GM23248 (cell line): ENCODE measurements around the gene PDE6D. TPM values are rescaled to one million over a fixed set of nuclear protein-coding genes. Genes with fewer than 3 reads are reported as not detected.
"Not testable (repeated sequence)": the region's sequence is repeated elsewhere in the genome, so short reads cannot be mapped to it uniquely, and the experiment has no call there.

Experiments
- DNase-seq: peaks from one replicate; pipeline ENCODE4 v3.0.0-alpha.2; 2015
- H2AFZ ChIP-seq: fragments of 200-600 bp; sonication (generic); 2 replicates; pipeline ENCODE4 v1.6.1; 2016; ENCODE audit warnings: antibody characterized with exemption
- H3F3A ChIP-seq: fragments of 200-600 bp; sonication (generic); 2 replicates; pipeline ENCODE4 v1.6.1; 2016; ENCODE audit warnings: mild to moderate bottlenecking, antibody characterized with exemption, mixed run types; ENCODE audit not compliant: insufficient read depth
- H3K27ac ChIP-seq: fragments of 200-600 bp; sonication (generic); 2 replicates; pipeline ENCODE4 v1.5.1; 2016; ENCODE audit warnings: mild to moderate bottlenecking
- H3K27me3 ChIP-seq: fragments of 200-600 bp; sonication (generic); replicated peaks from 2 replicates; pipeline ENCODE4 v1.6.1; 2016; ENCODE audit warnings: mild to moderate bottlenecking; ENCODE audit not compliant: insufficient read depth
- H3K36me3 ChIP-seq: fragments of 200-600 bp; sonication (generic); 2 replicates; pipeline ENCODE4 v1.6.1; 2016; ENCODE audit warnings: low read depth, mild to moderate bottlenecking
- H3K4me1 ChIP-seq: fragments of 200-600 bp; sonication (generic); 2 replicates; pipeline ENCODE4 v1.6.1; 2016; ENCODE audit warnings: mild to moderate bottlenecking; ENCODE audit not compliant: insufficient read depth
- H3K4me2 ChIP-seq: fragments of 200-600 bp; sonication (generic); one replicate; pipeline ENCODE4 v1.6.1; 2016; ENCODE audit warnings: mild to moderate bottlenecking; ENCODE audit not compliant: unreplicated experiment
- H3K4me3 ChIP-seq: fragments of 200-600 bp; sonication (generic); 2 replicates; pipeline ENCODE4 v1.5.1; 2016; ENCODE audit warnings: mild to moderate bottlenecking
- H3K79me2 ChIP-seq: fragments of 200-600 bp; sonication (generic); 2 replicates; pipeline ENCODE4 v1.6.1; 2016; ENCODE audit warnings: mild to moderate bottlenecking; ENCODE audit not compliant: insufficient read depth
- H3K9ac ChIP-seq: fragments of 200-600 bp; sonication (generic); 2 replicates; pipeline ENCODE4 v1.6.1; 2016; ENCODE audit warnings: mild to moderate bottlenecking
- H3K9me2 ChIP-seq: fragments of 200-600 bp; sonication (generic); 2 replicates; pipeline ENCODE4 v1.6.1; 2016; ENCODE audit warnings: mixed run types, mild to moderate bottlenecking, moderate library complexity; ENCODE audit not compliant: insufficient read depth
- H3K9me3 ChIP-seq: fragments of 200-600 bp; sonication (generic); one replicate; pipeline ENCODE4 v1.6.1; 2017; ENCODE audit warnings: low read depth
- H4K20me1 ChIP-seq: fragments of 200-600 bp; sonication (generic); 2 replicates; pipeline ENCODE4 v1.6.0; 2016; ENCODE audit not compliant: insufficient read depth
- EZH2 ChIP-seq: fragments of 200-600 bp; sonication (generic); IDR thresholded peaks from 2 replicates; pipeline ENCODE4 v1.6.1; 2018; ENCODE audit warnings: antibody characterized with exemption, mild to moderate bottlenecking; ENCODE audit not compliant: insufficient read depth, poor library complexity, severe bottlenecking
- EZH2phosphoT487 ChIP-seq: fragments of 200-600 bp; sonication (generic); IDR thresholded peaks from 2 replicates; pipeline ENCODE4 v1.6.1; 2018; ENCODE audit warnings: antibody characterized with exemption, moderate library complexity, mild to moderate bottlenecking, low read depth; ENCODE audit not compliant: insufficient read depth
- WGBS, 2 experiments: methylation state at CpG; one replicate each; pipeline ENCODE4 v1.1.6; 2015 to 2017; ENCODE audit warnings: low lambda C conversion rate in 2 of 2, low coverage in 1 of 2; ENCODE audit errors: missing lambda C conversion rate in 2 of 2; 5-methylcytosine and 5-hydroxymethylcytosine counted together
- in situ Hi-C: fragments of 300-500 bp; cut with MboI; formaldehyde crosslinking; loops from 2 replicates; pipeline ENCODE4 v1.15.0; 2020
- polyA plus RNA-seq: library from polyadenylated mRNA; unstranded; fragments of >200 nt; fragmentation: Nextera tagmentation; extraction: Ambion mirVana; gene quantifications from 2 replicates; pipeline ENCODE4 v1.2.1, GENCODE V29; 2016
- total RNA-seq: library from RNA; depleted of rRNA; stranded (reverse); fragments of >200 nt; shearing (Covaris generic); gene quantifications from 2 replicates; pipeline ENCODE4 v1.2.3, GENCODE V29; 2014

The PDE6D gene
- total and polyA plus RNA-seq, 2 experiments from 2014 or later = 29.5 to 36.3 TPM

DNA sequence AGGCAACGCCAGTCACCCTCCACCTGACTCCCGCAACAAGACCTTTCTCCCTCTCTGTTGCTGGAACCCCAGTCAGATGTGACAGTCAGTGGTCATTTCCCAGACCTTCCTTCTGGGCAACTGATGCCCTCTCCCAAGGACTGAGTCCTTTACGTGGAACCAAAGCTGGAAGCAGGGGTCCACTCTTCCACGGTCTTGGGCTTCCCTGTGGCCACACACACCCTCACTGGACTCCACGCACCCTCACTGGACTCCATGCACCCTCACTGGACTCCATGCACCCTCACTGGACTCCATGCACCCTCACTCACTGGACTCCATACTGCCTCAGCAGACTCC lies 65.6 kb downstream of the PDE6D start:
- H3K79me2 ChIP-seq = peaks cover 23% of the 10 kb centered on the region
- whole genome bisulfite sequencing, 2 experiments = 24 to 39% methylated on average over 5 of the region's 5 CpGs
- no peak overlapping the region for H3K27ac ChIP-seq
- H4K20me1 ChIP-seq = no peaks in the 10 kb centered on the region
- H3K9ac ChIP-seq = no peak overlapping the region
- peaks cover 20% of the 10 kb centered on the region for H3F3A ChIP-seq
- no peak overlapping the region for H3K4me2 ChIP-seq
- no peaks in the 10 kb centered on the region for H3K36me3 ChIP-seq
- no peaks in the 10 kb centered on the region for H3K27me3 ChIP-seq
- H3K4me3 ChIP-seq = no peak overlapping the region
- peaks cover 38% of the 10 kb centered on the region for H3K4me1 ChIP-seq
- in situ Hi-C loops = loop anchor here (5.0 to 10.0 kb wide), 2 partner anchors 38 to 101 kb away; no protein-coding TSS in a partner anchor
- no peak for DNase-seq
- TF ChIP-seq EZH2phosphoT487 = no peak
- no peak for TF ChIP-seq EZH2
- H3K9me3 ChIP-seq = no peaks in the 10 kb centered on the region
- H3K9me2 ChIP-seq = no peaks in the 10 kb centered on the region
- H2AFZ ChIP-seq = no peak overlapping the region

DNA sequence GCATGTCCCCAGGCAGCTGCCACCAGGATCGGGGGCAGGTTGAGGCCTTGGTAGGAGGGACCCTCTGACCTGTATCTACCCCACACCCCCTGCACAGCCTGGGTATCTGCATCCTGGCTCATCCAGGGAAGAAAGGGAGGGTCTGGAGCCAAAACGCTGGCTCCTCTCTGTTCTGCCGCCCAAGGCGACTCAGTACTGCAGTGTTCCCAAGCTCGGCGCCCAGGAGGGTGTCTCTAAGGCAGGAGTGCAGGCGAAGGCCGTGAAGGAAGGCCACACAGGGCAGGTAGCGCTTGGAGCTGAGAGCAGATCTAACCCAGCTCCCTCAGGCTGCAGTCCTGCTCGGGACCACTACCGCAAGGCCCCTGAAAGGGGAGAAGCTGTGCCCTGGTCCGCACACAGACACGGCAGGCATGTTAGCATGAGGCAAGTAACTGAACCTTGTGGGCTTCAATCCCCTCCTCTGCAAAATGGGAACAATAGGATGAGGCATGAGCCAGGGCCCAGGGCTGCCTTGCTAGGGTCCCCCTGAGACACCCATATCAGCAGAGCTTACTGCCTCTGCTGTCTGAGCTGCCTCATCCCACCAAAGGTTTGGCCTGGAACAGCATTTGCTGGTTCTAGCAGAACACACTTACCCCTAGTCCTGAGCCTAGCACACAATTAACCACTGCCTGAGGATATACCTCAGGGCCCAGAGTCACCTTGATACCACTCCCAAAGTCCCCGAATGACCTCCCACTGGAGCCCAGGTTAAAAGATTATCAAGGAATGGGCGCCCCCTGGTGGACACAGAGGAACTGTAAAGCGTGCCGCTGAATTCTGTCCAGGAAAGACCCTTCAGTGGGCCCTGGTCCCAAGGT lies 66.2 kb downstream of the PDE6D start:
- no peak for TF ChIP-seq EZH2
- no peak overlapping the region for H3K9ac ChIP-seq
- no peak overlapping the region for H3K4me2 ChIP-seq
- no peaks in the 10 kb centered on the region for H4K20me1 ChIP-seq
- H2AFZ ChIP-seq = no peak overlapping the region
- no peaks in the 10 kb centered on the region for H3K27me3 ChIP-seq
- H3F3A ChIP-seq = peaks cover 20% of the 10 kb centered on the region
- DNase-seq = peak; percentile 68
- no peaks in the 10 kb centered on the region for H3K36me3 ChIP-seq
- no peaks in the 10 kb centered on the region for H3K9me3 ChIP-seq
- no peak overlapping the region for H3K4me3 ChIP-seq
- WGBS, 2 experiments = 57 to 59% methylated on average over 16 to 17 of the region's 17 CpGs
- H3K79me2 ChIP-seq = peaks cover 27% of the 10 kb centered on the region
- H3K4me1 ChIP-seq = peaks cover 38% of the 10 kb centered on the region
- H3K9me2 ChIP-seq = no peaks in the 10 kb centered on the region
- no peak overlapping the region for H3K27ac ChIP-seq
- in situ Hi-C loops = loop anchor here (5.0 to 10.0 kb wide), 2 partner anchors 38 to 100 kb away; no protein-coding TSS in a partner anchor

DNA sequence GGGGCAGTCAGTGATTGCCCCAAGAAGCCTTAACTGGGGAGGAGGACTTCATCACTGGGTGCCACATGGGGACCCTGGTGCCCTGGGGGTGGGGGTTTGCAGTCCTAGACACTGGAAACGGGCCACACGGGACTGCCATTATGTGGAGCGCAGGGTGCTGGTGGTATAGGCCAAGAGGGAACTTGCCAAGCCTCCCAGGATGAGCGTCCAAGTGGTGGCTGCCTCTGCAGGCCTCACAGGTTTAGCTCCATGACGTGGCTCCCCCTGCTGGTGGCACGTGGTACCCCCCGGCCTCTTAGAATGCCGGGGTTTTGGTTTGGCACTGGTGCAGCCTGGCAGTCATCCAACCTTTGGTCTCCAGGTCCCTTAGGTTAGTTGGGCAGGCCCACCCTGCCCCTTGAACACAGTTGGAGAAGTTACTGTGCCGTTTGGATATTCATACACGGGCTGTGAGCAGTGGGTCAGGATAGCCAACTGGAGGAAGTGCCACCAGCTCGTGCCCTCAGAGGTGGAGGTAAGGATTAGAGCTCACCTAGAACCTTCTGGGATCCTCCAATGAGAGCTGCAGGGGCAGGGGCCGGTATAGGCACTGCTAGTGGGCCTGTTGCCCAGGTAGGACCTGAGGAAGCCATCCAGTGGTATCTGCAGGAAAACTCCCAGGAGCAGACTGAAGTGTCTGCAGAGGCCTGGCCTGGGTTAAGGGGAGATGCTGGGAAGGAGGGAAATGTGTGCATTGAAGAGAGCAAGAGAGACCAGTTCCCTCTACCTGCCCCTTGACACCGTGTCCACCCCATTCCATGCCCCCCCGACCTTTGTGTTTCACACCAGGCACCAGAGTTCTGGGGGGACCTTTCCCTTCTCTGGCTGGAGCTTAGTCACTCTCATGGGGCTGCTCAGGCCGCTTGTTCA lies 67.1 kb downstream of the PDE6D start:
- no peak overlapping the region for H2AFZ ChIP-seq
- H3K27me3 ChIP-seq = no peaks in the 10 kb centered on the region
- H3K4me3 ChIP-seq = no peak overlapping the region
- H3K9me2 ChIP-seq = no peaks in the 10 kb centered on the region
- H3K27ac ChIP-seq = peak overlapping the region; percentile 27; the same call in 1 of the 2 replicates
- peaks cover 20% of the 10 kb centered on the region for H3F3A ChIP-seq
- no peak overlapping the region for H3K4me2 ChIP-seq
- H3K36me3 ChIP-seq = no peaks in the 10 kb centered on the region
- no peaks in the 10 kb centered on the region for H4K20me1 ChIP-seq
- H3K9me3 ChIP-seq = no peaks in the 10 kb centered on the region
- 27 to 28% methylated on average over 15 of the region's 15 CpGs for WGBS, 2 experiments
- H3K79me2 ChIP-seq = peaks cover 36% of the 10 kb centered on the region
- H3K9ac ChIP-seq = peak overlapping the region; percentile 43
- DNase-seq = peak; percentile 89
- in situ Hi-C loops = loop anchor here (10.0 kb wide), 1 partner anchor 99 kb away; no protein-coding TSS in a partner anchor
- no peak for TF ChIP-seq EZH2phosphoT487
- TF ChIP-seq EZH2 = no peak
- peaks cover 38% of the 10 kb centered on the region for H3K4me1 ChIP-seq

DNA sequence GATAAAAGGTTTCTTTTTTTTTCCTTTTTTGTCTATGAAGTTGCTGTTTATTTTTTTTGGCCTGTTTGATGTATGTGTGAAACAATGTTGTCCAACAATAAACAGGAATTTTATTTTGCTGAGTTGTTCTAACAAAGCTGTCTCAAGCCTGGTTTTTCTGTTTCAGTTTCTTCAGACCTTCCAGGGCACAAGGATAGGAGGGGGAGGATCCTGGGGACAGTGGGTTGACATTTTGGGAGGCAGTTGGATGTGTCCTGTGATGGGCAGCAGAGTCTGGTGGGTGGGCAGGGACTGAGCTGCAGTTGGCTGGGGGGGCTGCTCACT lies 67.7 kb downstream of the PDE6D start:
- Histone ChIP-seq H3K4me1 (peaks cover 38% of the 10 kb centered on the region), H3K27ac (peak overlapping the region; percentile 27; the same call in 1 of the 2 replicates), H3K79me2 (peaks cover 42% of the 10 kb centered on the region), H3F3A (peaks cover 20% of the 10 kb centered on the region), H3K9ac (peak overlapping the region; percentile 43)
- not testable (repeated sequence) for H2AFZ ChIP-seq, H3K4me2 ChIP-seq, H3K4me3 ChIP-seq, H4K20me1 ChIP-seq, H3K27me3 ChIP-seq, H3K9me2 ChIP-seq, H3K9me3 ChIP-seq, DNase-seq, H3K36me3 ChIP-seq
- in situ Hi-C loops = loop anchor here (10.0 kb wide), 1 partner anchor 99 kb away; no protein-coding TSS in a partner anchor

DNA sequence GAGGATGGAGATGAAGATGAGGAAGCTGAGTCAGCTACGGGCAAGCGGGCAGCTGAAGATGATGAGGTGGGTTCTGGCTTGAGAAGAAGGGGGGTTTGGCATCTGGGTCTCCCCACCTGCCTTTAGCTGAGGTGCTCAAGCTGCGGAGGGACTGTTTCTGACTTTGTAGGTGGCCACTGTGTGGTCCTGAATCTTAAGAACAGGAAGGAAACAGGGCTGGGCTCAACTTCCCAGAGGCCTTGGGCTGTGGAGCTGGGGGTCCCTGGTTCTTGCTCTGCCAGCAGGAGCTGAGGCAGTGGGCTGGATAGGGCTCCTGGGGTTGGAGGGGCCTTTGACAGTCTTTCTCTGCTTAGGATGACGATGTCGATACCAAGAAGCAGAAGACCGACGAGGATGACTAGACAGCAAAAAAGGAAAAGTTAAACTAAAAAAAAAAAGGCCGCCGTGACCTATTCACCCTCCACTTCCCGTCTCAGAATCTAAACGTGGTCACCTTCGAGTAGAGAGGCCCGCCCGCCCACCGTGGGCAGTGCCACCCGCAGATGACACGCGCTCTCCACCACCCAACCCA lies 68.5 kb downstream of the PDE6D start:
- H3F3A ChIP-seq = peaks cover 18% of the 10 kb centered on the region
- not testable (repeated sequence) for DNase-seq, H3K27me3 ChIP-seq, H3K4me2 ChIP-seq, H3K9me3 ChIP-seq, H2AFZ ChIP-seq, H3K36me3 ChIP-seq, H4K20me1 ChIP-seq, H3K27ac ChIP-seq, H3K9me2 ChIP-seq, H3K4me3 ChIP-seq
- peaks cover 33% of the 10 kb centered on the region for H3K4me1 ChIP-seq
- in situ Hi-C loops = loop anchor here (10.0 kb wide), 1 partner anchor 98 kb away; no protein-coding TSS in a partner anchor
- WGBS, 2 experiments = 84 to 91% methylated on average over 12 to 18 of the region's 18 CpGs
- peaks cover 43% of the 10 kb centered on the region for H3K79me2 ChIP-seq
- peak overlapping the region; percentile 6; the same call in 1 of the 2 replicates for H3K9ac ChIP-seq
